ENCODE measurements around the gene ANTKMT.

GRCh38 chr16:752007-752312 is 31.0 kb downstream of the ANTKMT start:
- TF ChIP-seq POLR2AphosphoS5 (IDR thresholded peaks at IDR 0.05) (no peak), CTCF (IDR thresholded peaks at IDR 0.05) (no peak)
